ENCODE measurements around the gene MYBPC1.

Gene MYBPC1

DNA sequence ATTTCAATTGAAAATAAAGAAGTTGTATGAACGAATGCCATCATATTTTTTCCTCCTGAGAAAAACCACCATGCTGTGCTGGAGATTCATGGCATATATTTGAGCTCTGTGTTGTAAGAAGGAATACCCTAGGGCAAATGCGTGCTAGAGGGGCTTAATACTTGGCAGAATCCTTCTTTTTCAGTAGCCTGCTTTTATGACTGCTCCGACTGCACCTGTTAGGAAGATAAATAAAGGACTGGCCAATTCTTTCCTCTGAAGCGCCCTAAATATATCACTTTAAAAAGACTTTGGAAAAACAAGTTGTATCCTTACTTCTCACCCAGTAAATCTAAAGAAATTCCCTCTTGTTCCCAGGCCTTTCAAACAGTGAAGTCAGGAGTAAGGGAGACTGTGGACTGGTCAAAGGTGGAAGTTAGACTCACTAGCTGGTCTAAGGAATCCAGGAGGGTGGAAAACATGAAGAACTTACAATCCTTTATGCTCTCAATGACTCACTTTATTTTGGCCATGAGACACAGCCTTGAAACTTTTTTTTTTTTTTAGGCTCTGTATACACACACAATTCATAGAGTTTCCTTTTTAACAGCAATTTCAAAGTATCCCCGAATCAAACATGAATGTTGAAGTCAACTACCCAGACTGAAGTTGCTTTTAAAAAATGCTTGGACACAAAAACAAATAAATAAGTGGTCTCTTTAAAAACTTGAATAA is 5.2 kb downstream of the MYBPC1 start:
- DNase-seq: no peak

DNA sequence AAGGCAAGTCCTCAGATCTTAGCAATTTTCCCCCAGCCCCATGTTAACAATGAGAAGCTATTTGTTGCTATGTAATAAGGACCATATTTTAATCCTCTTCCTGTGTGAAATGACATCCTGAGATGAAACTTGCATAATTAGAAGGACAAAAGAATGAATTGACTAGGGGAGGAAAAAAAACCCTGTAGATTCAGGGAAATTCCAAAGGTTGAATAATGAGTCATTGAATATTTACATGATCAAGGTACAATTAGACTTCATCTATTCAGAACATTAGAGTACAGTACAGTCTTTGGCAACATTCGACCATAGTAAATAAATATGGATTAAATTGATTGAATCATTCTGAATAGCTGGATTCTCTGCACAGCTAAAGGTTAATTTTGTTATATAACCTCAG is 9.4 kb downstream of the MYBPC1 start:
- DNase-seq: no peak

DNA sequence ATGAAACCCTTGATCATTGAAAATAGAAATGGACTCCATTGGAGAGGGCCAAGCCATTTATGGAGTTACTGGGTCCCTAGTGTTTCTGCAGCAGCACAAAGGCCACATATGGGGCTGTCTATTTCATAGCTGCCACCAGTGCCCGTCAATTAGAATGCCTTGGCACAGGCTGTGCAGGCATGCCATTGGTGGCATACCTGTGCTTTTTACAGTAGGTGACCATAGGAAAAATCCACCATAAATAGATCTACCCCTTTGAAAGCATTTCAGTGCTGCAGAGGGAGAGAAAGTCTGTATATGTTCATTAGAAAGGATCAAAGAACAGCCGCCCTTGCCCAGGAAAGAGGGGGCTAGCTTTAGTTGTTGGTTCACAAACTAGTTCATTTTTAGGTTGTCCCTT is 13.1 kb downstream of the MYBPC1 start:
- DNase-seq: no peak

DNA sequence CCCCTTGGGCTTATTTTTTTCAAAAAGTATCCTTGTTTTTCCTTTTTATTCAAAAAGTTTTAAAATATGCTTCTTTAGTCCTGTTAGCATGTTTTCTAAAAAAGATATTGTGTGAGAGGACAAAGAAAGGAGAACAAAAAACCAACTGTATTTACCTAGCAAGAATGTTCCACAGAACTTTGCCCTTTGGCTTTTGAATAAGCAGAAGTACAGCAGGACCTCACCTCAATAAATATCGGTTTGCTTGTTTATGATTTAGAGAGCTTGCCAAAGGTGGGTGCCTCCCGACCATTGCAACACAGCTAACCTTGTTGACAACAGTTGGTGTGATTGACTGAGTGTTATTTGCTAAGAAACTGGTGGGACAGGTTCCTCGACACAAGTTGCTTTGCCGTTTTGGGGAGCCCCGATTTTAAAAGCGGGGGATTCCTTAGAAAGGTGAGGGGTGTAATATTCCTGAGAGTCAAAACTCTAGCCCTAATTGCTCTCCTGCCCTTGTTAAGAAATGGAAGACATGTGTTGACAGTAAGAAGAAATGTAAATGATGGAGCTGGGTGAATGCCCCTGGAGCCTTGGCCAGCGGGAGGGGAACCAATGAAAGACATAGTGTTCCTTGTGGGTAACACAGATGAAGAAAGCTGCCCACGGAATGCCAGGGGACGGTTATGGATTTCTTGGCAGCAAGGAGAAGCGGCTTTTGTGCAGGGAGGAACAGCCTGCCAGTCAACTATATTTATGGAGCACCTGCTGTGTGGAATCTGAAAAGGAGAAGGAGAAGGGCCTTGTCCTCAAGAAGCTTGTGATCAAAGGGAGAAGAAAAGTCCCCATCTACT is 13.7 kb downstream of the MYBPC1 start:
- no peak for DNase-seq

DNA sequence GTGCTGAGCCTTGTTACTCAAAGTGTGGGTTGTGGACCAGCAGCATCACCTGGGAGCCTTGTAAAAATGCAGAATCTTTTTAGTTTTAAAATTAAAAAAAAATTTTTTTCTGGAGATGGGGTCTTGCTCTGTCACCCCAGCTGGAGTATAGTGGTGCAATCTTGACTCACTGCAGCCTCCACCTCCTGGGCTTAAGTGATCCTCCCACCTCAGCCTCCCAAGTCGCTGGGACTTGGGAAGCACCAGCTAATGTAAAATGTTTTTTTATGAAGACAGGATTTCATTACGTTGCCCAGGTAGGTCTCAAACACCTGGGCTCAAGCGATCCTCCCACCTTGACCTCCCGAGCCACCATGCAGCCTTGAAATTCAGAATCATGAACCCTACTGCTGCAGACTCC is 14.4 kb downstream of the MYBPC1 start:
- DNase-seq: no peak

DNA sequence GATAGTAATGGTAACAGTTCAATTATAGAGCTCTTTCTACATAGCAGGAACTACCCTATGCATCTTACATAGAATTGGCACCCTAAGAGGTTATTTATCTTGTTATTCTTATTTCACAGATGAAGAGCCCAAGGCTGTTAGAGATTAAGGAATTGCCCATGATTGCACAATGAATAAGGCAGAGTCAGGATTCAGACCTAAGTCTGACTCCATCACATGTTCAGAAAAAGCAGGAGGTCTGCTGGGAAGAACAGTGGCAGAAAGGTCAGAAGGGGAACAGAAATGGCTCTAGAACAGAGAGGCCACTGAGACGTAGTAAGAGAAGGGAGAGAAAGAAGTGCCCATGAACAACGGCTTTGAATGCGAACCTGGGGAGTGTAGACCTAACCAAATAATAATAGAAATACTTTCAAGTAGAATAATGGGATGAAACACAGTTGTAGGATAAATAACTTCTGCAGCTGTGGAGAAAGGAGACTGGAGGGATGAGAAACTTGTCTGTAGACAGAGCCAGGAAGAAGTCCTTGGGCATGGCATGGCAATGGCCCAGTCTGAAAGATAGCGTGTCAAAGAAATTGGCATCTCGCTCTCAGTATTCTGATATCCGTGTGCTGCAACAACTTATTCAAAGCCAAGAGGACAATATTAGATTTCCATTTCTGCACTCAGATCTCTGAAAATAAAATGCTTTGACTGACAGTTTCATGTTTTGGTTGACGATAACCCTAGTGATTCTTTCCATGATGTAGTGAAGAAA is 17.6 kb downstream of the MYBPC1 start:
- no peak for DNase-seq

DNA sequence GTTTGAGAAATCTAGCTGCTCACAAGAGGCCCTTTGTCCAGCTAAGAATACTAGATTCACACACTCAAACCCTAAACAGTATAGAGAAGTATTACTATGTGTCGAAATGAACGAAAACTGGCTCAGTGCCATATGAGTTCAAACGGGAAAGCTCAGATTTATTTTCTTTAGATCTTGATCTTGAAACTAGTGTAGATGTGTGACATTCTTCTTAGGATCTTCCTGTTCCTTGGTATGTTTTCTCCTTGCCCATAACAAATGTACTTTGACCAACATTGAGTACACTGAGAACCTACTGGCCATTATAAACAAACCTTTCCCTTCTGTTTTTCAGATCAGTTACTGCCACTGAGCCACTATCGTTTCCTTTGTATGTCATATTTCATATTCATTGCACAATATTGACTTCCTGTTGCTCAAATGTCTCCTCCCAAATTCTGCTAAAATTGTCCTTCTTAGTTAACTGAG is 21.3 kb downstream of the MYBPC1 start:
- DNase-seq: no peak

DNA sequence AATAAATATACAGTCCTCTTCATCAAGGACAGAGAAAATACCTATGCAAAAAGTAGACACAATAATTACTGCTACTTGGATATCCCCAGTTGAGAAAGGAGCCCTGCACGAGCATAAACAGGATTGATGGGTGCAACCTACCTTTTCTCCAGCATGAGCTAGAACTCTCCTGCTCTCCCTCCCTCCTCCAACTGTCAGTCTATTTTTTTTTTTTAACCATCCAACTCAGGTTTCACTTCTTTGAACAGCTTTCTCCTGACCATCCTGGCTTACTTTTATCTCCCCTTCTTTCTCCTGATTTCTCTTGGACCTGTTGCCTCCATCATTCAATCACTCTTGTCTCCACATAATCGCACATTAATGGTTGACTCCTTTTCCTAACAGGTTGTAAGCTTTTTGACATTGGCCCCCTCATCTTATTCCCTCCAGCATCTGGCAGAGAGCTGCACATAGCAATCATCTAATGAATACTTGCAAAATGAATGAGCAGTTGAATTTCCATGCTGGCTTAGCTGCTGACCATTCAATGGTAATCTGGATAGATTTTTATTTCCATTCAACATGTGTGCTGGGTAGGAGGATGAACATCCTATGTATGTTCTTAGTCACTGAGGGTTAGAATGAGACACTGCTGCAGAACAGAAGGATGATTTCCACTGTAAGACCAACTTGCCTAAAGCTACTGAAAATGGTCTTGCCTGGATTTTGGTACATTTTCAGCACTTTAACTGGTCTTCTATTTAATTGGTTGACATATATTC is 24.4 kb downstream of the MYBPC1 start:
- DNase-seq: peak; percentile 75

DNA sequence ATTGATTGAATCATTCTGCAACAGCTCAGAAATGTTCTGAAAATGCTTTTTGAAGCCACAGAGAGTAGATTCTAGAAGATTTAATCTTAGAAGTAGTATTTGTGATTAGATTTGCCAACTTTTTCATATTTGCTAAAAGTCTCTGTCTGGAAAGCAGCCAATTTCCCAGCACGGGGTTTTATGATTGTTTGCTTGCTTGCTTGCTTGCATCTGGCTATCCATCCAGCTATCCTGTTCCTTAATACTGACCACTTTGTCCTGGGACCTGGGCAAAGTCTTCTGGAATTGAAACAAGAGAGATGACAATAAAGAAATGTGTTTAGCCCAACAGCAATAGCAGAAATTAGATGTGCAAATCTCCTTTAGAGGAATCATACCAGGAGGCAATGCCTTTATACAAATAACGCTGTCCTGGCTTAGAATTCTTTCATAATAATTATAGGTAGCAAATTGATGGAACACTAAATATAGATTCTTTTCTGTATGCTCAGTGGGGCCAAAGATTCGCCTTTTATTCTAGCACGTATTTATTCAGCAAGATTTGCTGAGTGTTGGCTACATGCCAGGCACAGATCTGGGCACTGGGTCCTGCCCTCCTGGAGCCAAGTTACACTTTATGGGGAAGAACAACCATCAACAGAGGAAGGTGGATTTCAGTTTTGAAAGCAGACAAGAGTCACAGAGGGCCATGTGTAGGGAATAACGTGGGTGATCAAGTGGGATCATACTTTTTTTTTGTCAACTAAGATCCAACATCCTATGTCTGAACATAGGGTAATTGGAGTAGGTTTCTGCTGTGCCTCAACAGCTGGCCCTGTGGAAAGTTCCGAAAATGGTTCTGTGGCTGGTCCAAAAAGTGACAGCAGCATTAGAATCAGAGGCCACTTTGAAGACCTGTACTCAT is 25.3 kb downstream of the MYBPC1 start:
- peak; percentile 24 for DNase-seq

DNA sequence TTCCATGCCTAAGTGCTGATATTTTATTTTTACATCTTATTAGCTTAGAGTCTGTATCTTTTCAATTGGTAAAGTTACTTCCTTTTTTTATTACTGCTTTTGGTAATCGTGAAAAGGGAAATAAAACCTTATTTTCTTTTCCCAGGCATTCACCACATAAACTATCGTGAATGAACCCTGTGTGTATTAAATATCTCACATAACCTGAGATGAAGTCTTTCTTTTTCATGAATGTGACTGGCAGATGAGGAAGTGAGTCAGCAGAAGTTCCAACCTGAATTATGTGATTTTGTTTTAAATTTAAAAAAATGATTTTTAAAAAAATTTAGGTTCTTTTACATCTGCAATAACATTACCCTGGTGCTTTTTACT is 26.0 kb downstream of the MYBPC1 start:
- DNase-seq: no peak

DNA sequence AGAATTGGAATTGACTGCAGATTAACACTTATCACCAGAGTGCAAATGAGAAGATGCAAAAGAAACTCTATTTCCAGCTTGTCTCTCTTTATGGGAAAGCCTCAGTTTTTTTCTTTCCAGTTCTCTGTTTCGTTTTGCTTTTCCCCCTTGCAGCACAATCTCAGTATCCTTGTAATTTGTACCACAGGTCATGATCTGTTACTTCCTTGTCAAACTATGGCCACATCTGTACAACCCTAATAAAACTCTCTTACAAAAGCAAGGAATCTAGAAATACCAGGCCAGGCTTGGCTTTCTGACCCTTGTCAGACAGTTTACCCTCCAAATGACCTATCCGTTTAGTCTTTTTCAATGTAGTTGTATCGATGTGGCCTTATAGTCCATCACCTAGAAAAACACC is 33.9 kb downstream of the MYBPC1 start:
- DNase-seq: no peak

DNA sequence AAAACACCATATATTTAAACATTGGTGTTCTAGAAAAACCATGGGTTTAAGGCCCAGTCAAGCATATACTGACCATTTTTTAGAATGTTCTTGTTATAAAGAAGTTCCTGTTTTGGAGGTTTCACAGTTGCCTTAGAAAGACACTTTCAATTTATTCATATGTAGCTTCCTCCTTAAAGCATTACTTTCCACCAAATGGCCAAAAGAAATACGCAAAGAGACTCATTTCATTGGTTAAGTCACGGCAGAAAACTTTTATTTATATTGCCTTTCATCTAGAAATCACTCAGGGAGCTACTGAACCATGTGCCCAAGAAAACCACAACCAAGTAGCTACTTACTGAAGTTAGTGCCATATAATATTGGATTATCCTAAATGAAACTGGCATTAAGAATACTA is 40.0 kb downstream of the MYBPC1 start:
- no peak for DNase-seq

DNA sequence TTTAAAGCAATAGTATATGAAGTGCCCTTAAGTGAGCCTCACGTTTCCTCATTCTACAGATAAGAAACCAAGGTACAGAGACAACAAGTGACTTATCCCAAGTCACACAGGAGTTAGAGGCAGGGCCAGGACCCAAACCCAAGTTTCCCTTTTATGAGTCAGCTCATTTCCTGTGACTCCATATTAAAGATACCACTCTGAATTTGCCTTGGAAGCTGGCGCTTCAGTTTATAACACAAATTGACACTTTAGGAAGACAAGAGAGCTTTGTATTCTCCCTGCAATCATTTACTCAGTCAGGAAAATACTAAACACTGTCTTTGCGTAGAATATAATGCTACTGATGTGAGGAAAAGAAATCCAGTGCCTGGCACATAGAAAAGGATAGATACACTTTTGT is 43.2 kb downstream of the MYBPC1 start:
- DNase-seq: no peak

DNA sequence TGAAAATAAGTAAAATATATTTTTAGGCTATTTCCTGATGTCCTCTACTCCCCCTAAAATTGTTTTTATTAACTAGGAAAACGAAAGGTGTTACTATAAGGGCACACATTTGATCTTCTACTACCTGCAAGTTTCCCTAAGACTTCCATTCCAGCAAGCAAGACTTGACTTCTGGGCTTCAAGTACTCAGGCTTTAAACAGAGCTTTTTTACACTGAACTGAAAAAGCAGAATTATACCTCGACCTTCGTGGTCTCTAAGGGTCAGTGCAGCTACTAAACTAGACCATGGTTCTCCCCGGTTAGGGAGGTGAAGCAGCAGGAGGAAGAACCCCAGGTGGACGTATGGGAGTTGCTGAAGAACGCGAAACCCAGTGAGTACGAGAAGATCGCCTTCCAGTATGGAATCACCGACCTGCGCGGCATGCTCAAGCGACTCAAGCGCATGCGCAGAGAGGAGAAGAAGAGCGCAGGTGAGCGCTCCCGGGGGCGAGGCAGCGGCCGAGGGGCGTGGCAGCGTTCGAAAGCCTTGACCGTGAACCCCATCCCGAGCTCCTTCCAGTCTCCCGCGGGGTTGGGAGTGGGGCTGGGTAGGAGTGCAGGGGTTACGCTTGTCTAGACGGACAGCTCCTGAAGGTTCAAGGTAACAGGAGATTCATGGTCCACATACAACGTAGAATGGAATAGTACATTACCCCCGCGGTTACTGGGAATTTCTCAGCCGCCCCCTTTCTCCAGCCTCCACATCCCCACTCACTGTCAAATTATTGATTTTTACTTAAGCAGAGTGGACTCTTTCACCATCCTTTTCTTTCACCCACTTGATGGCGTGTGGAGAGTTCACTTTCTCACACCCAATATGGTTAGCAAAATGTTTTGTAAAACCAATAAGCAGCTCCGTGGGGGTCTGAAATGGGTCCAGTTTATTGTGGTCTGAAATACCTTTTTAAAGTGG is 47.6 kb downstream of the MYBPC1 start:
- DNase-seq: peak; percentile 41

DNA sequence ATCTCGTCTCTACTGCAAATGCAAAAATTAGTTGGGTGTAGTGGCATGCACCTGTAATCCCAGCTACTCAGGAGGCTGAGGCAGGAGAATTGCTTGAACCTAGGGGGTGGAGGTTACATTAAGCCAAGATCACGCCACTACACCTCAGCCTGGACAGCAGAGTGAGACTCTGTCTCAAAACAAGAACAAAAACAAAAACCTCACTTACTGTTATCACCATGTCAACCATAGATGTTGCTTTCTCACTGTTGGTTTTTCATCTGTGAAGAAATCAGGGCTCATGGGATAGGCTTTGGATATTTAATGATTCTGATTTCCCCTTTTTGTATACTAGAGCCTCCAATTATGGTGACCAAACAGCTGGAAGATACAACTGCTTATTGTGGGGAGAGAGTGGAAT is 52.9 kb downstream of the MYBPC1 start:
- no peak for DNase-seq

DNA sequence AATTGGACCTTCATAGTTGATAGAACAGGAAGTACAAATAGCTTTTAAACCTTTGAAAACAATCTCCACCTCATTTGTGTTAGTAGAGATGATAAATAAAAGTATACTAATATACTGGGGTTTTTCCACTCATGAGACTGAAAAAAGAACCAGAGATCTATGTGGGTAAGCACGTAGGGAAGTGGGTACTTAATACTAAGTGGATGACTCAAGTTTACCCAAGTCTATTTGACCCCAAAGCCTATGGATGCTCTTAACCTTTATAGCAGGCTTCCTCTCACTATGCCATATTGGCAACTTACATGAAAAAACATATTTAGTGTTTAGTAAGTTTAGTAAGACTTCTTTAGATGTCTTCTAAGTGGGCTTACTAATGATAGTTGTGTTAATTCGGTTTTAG is 53.4 kb downstream of the MYBPC1 start:
- no peak for DNase-seq

DNA sequence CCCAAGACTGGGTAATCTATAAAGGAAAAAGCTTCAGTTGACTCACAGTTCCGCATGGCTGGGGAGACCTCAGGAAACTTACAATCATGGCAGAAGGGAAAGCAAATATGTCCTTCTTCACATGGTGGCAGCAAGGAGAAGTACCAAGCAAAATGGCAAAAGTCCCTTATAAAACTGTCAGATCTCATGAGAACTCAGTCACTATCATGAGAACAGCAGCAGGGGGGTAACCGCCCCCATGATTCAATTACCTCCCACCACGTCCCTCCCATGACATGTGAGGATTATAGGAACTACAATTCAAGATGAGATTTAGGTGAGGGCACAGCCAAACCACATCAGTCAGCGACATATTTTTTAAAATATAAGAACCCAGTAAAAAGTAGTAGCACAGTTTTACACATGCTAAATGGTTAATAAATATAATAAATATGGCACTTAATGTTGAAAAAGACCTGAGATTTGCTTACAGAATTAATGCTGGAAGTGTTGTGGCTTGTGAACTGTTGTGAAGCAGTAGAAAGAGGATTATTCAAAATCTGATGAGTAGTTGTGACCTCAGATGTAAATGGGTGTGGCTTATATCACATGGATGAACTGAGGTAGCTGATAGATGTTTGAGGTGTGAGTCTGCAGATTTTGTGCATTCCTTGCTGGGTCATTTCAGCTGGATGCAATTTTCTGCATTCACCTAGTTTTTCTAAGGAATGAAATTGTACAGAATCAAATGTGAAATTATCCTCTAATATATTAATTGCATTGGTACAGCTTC is 55.8 kb downstream of the MYBPC1 start:
- DNase-seq: no peak

DNA sequence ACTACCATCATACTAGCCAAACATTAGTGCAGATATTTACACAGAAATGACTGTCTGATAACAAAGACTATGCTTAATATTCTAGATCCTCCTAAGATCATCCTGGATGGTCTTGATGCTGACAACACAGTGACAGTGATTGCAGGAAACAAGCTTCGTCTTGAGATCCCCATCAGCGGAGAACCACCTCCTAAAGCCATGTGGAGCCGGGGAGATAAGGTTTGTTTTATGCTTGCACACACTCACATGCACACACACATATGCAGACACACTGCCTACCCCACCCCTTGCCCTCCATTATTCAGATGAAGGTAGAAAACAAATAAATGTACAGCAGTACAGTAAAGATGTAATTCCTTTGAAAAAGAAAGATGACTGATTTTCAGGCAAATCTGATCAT is 58.3 kb downstream of the MYBPC1 start:
- DNase-seq: no peak

DNA sequence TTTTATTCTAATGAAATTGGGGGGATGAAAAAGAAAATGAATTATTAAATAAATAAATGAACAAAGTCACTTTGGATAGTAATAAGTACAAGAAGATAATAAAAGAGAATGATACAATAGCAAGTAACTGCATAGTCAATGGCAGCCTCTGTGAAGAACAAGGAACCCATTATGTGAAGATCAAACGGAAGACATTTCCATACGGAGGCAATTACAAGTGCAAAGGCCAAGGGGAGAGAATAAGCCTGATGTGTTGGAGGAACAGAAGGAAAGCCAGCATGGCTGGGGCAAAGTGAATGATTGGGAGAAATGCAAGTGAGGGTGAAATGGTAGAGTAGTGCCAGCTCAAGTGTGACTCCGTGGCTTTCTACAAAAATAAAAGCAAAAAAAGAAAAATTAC is 58.7 kb downstream of the MYBPC1 start:
- no peak for DNase-seq

DNA sequence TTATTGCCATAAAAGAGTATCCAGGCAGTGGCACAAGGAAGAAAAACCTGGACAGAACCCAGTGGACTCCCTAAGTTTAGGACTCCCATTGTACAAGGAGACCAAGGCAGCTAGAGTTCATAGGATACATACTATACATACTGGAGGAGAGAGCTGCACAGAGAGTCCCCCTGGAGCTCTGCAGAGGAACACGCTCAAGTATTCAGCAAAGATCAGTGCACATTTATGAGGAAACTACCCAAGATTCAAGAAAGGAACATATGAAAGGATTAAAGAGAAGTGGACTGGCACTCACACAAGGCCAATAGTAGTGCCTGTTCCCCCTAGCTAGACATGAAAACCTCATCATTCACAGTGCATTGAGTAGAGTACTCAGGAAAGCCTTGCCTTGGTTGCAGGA is 59.7 kb downstream of the MYBPC1 start:
- no peak for DNase-seq

Measured in NCI-H2171 treated with DMSO at 0.1 percent for 48 hours (cell line).